H9 (cell line): ENCODE data around the gene ZFP91. TPM values are rescaled to one million over a fixed set of nuclear protein-coding genes. Genes with fewer than 3 reads are reported as not detected.

Experiments
- DNase-seq: peaks from one replicate; pipeline ENCODE4 v3.0.0-alpha.2; 2017
- H2AFZ ChIP-seq: one replicate; pipeline ENCODE4 v1.6.1; 2013; ENCODE audit warnings: mild to moderate bottlenecking, low read length, control low read depth, moderate library complexity
- H2AK5ac ChIP-seq: 2 replicates; pipeline ENCODE4 v1.6.1; 2013; ENCODE audit warnings: low read length, control low read depth, mixed read lengths; ENCODE audit not compliant: insufficient read length
- H2BK120ac ChIP-seq: one replicate; pipeline ENCODE4 v1.6.1; 2013; ENCODE audit warnings: low read depth, mild to moderate bottlenecking, low read length, control low read depth, inconsistent platforms; ENCODE audit not compliant: poor library complexity, severe bottlenecking
- H2BK12ac ChIP-seq: 2 replicates; pipeline ENCODE4 v1.6.1; 2013; ENCODE audit warnings: low read length, control low read depth, mixed read lengths, low read depth; ENCODE audit not compliant: insufficient read length
- H2BK15ac ChIP-seq: 2 replicates; pipeline ENCODE4 v1.6.1; 2013; ENCODE audit warnings: low read depth, low read length, control low read depth
- H2BK20ac ChIP-seq: one replicate; pipeline ENCODE4 v1.6.1; 2013; ENCODE audit warnings: low read depth, mild to moderate bottlenecking, low read length, control low read depth, inconsistent platforms; ENCODE audit not compliant: poor library complexity, severe bottlenecking
- H2BK5ac ChIP-seq: 2 replicates; pipeline ENCODE4 v1.6.1; 2013; ENCODE audit warnings: low read length, control low read depth, mixed read lengths; ENCODE audit not compliant: insufficient read length
- H3K14ac ChIP-seq: 2 replicates; pipeline ENCODE4 v1.6.1; 2013; ENCODE audit warnings: low read length, control low read depth; ENCODE audit not compliant: insufficient read depth
- H3K18ac ChIP-seq: 2 replicates; pipeline ENCODE4 v1.6.1; 2013; ENCODE audit warnings: low read depth, mild to moderate bottlenecking, mixed read lengths, low read length, control low read depth; ENCODE audit not compliant: insufficient read length
- H3K23ac ChIP-seq: 2 replicates; pipeline ENCODE4 v1.6.1; 2013; ENCODE audit warnings: low read length, control low read depth, mixed read lengths, low read depth; ENCODE audit not compliant: insufficient read length
- H3K23me2 ChIP-seq: 2 replicates; pipeline ENCODE4 v1.6.1; 2013; ENCODE audit warnings: low read depth, mild to moderate bottlenecking, mixed read lengths, low read length, control low read depth; ENCODE audit not compliant: insufficient read length, poor library complexity, severe bottlenecking
- H3K27ac ChIP-seq: 2 replicates; pipeline ENCODE4 v1.5.1; 2013; ENCODE audit warnings: low read length, control low read depth, mixed read lengths, low read depth; ENCODE audit not compliant: insufficient read length
- H3K27me3 ChIP-seq: 2 replicates; pipeline ENCODE4 v1.6.1; 2013; ENCODE audit warnings: low read length, control low read depth, inconsistent platforms; ENCODE audit not compliant: insufficient read depth
- H3K4ac ChIP-seq: 2 replicates; pipeline ENCODE4 v1.6.1; 2013; ENCODE audit warnings: low read depth, mild to moderate bottlenecking, control low read depth, inconsistent platforms, low read length, moderate library complexity
- H3K4me1 ChIP-seq: 2 replicates; pipeline ENCODE4 v1.6.1; 2013; ENCODE audit warnings: low read length, control low read depth, inconsistent platforms; ENCODE audit not compliant: insufficient read depth
- H3K4me2 ChIP-seq: 2 replicates; pipeline ENCODE4 v1.6.1; 2013; ENCODE audit warnings: low read length, control low read depth, mixed read lengths; ENCODE audit not compliant: insufficient read length, insufficient read depth
- H3K56ac ChIP-seq: 2 replicates; pipeline ENCODE4 v1.6.1; 2013; ENCODE audit warnings: low read depth, mild to moderate bottlenecking, mixed read lengths, low read length, control low read depth; ENCODE audit not compliant: insufficient read length
- H3K79me1 ChIP-seq: 2 replicates; pipeline ENCODE4 v1.6.1; 2013; ENCODE audit warnings: low read depth, mild to moderate bottlenecking, moderate library complexity, low read length, control low read depth, inconsistent platforms; ENCODE audit not compliant: insufficient read depth, poor library complexity, severe bottlenecking
- H3K79me2 ChIP-seq: 2 replicates; pipeline ENCODE4 v1.6.1; 2013; ENCODE audit warnings: low read length, control low read depth, inconsistent platforms; ENCODE audit not compliant: insufficient read depth
- H3K9ac ChIP-seq: 2 replicates; pipeline ENCODE4 v1.6.1; 2013; ENCODE audit warnings: low read length, control low read depth, mixed read lengths; ENCODE audit not compliant: insufficient read length; ENCODE audit errors: extremely low read depth
- H3K9me3 ChIP-seq: one replicate; pipeline ENCODE4 v1.6.1; 2013; ENCODE audit warnings: low read depth, low read length, inconsistent platforms; ENCODE audit not compliant: control insufficient read depth
- H3T11ph ChIP-seq: one replicate; pipeline ENCODE4 v1.6.1; 2013; ENCODE audit warnings: mild to moderate bottlenecking, low read length, control low read depth, inconsistent platforms
- H4K20me1 ChIP-seq: one replicate; pipeline ENCODE4 v1.6.1; 2013; ENCODE audit not compliant: control insufficient read depth, insufficient read length, insufficient read depth
- H4K5ac ChIP-seq: 2 replicates; pipeline ENCODE4 v1.6.1; 2013; ENCODE audit warnings: low read depth, mild to moderate bottlenecking, mixed read lengths, low read length, control low read depth; ENCODE audit not compliant: insufficient read length
- H4K8ac ChIP-seq: replicated peaks from 2 replicates; pipeline ENCODE4 v1.6.1; 2013; ENCODE audit warnings: low read length, control low read depth, mixed read lengths, low read depth; ENCODE audit not compliant: insufficient read length
- H4K91ac ChIP-seq: 2 replicates; pipeline ENCODE4 v1.6.1; 2013; ENCODE audit warnings: low read depth, mild to moderate bottlenecking, moderate library complexity, mixed read lengths, low read length, control low read depth; ENCODE audit not compliant: insufficient read length
- H3K27ac Mint-ChIP-seq, 3 experiments: 2 replicates in 2 of 3; 3 replicates in 1 of 3; pipeline ENCODE4 v1.8.0; 2020 to 2021; ENCODE audit warnings: mixed read lengths in 3 of 3, mild to moderate bottlenecking in 1 of 3, moderate library complexity in 1 of 3
- H3K27me3 Mint-ChIP-seq: 2 replicates; pipeline ENCODE4 v1.8.0; 2021; ENCODE audit warnings: low read depth, mild to moderate bottlenecking, moderate library complexity, mixed read lengths
- H3K36me3 Mint-ChIP-seq, 3 experiments: 2 replicates in 2 of 3; 3 replicates in 1 of 3; pipeline ENCODE4 v1.8.0; 2020 to 2021; ENCODE audit warnings: low read depth in 3 of 3, mixed read lengths in 3 of 3; ENCODE audit not compliant: insufficient read depth in 1 of 3
- H3K4me1 Mint-ChIP-seq, 2 experiments: 2 replicates each; pipeline ENCODE4 v1.8.0; 2020; ENCODE audit warnings: mixed read lengths in 2 of 2
- H3K4me3 Mint-ChIP-seq, 2 experiments: 2 replicates in 1 of 2; 3 replicates in 1 of 2; pipeline ENCODE4 v1.8.0; 2020 to 2021; ENCODE audit warnings: mild to moderate bottlenecking in 2 of 2, mixed read lengths in 2 of 2, moderate library complexity in 1 of 2
- H3K9me3 Mint-ChIP-seq, 2 experiments: 2 replicates in 1 of 2; 3 replicates in 1 of 2; pipeline ENCODE4 v1.8.0; 2020; ENCODE audit warnings: mild to moderate bottlenecking in 2 of 2, mixed read lengths in 2 of 2, moderate library complexity in 1 of 2
- CTCF ChIP-seq: fragments of 200-600 bp; sonication (generic); conservative IDR thresholded peaks from 3 replicates; pipeline ENCODE4 v1.8.0; 2021; ENCODE audit warnings: antibody characterized with exemption, mild to moderate bottlenecking
- WGBS: extraction: QIAGEN DNeasy Blood & Tissue Kit; methylation state at CpG from one replicate; pipeline ENCODE4 v1.1.7; 2013; ENCODE audit warnings: missing lambda C conversion rate, low lambda C conversion rate, mixed read lengths; ENCODE audit not compliant: insufficient read length; ENCODE audit errors: extremely low coverage; 5-methylcytosine and 5-hydroxymethylcytosine counted together
- total RNA-seq: library from RNA; stranded (reverse); gene quantifications from 2 replicates; pipeline ENCODE4 v1.2.1, GENCODE V29; 2021

ZFP91 gene
- total RNA-seq, 1 experiment from 2014 or later: 32.9 TPM

GRCh38 chr11:58549644-58550043, 29.2 kb upstream of the ZFP91 start:
- Histone ChIP-seq H3K4me1 (no peaks in the 10 kb centered on the region), H3K9me3 (no peaks in the 10 kb centered on the region), H4K8ac (no peak overlapping the region), H3K23ac (no peak overlapping the region), H3T11ph (no peak overlapping the region), H3K23me2 (no peaks in the 10 kb centered on the region), H4K20me1 (no peaks in the 10 kb centered on the region), H2BK120ac (no peak overlapping the region), H3K79me2 (no peaks in the 10 kb centered on the region), H3K79me1 (no peaks in the 10 kb centered on the region), H2BK12ac (no peak overlapping the region), H3K4me2 (no peak overlapping the region), H2BK15ac (no peak overlapping the region), H3K9ac (no peak overlapping the region), H4K5ac (no peak overlapping the region), H2BK5ac (no peak overlapping the region), H2BK20ac (no peak overlapping the region), H2AK5ac (no peak overlapping the region), H4K91ac (no peak overlapping the region), H3K14ac (no peak overlapping the region), H3K56ac (no peak overlapping the region), H2AFZ (no peak overlapping the region), H3K27ac (no peak overlapping the region), H3K18ac (no peak overlapping the region), H3K4ac (no peak overlapping the region), H3K27me3 (no peaks in the 10 kb centered on the region)
- Mint-ChIP-seq H3K27ac (no peak overlapping the region), H3K4me3 (no peak overlapping the region), H3K27me3 (no peaks in the 10 kb centered on the region), H3K4me1 (no peaks in the 10 kb centered on the region; a peak in 1 of 4 replicates), H3K36me3 (peaks cover 0 to 1% (median 0%) of the 10 kb centered on the region in 3 experiments; a peak in 1 of 7 replicates), H3K9me3 (no peaks in the 10 kb centered on the region)
- no peak for TF ChIP-seq CTCF
- no peak for DNase-seq
- WGBS: no CpG with 5 or more reads among the region's 7 CpGs
